PFSK-1 (cell line): ENCODE data around the gene TACR1.

Experiments used
- FOXP2 ChIP-seq: optimal IDR thresholded peaks from 2 replicates; pipeline ENCODE3; 2011; ENCODE audit warnings: borderline replicate concordance, control low read depth, inconsistent platforms; ENCODE audit not compliant: insufficient read depth; ENCODE audit errors: extremely low read length, extremely low read depth
- POLR2AphosphoS5 ChIP-seq: IDR thresholded peaks from 2 replicates; pipeline ENCODE4 v1.6.1; 2012; ENCODE audit warnings: low read depth, mild to moderate bottlenecking, control low read depth, low read length, moderate library complexity
- SIN3A ChIP-seq: IDR thresholded peaks from 2 replicates; pipeline ENCODE4 v1.6.1; 2012; ENCODE audit warnings: mild to moderate bottlenecking, low read length, moderate library complexity, borderline replicate concordance; ENCODE audit not compliant: insufficient read depth
- TAF1 ChIP-seq: IDR thresholded peaks from 2 replicates; pipeline ENCODE4 v1.6.1; 2012; ENCODE audit warnings: low read length, control low read depth, borderline replicate concordance; ENCODE audit not compliant: insufficient read depth
- TF ChIP-seq, protein P1 (sequence below), 2 experiments: IDR thresholded peaks; 2 replicates each; pipeline versions ENCODE4 v1.6.1 to v1.8.0; 2011 to 2012; ENCODE audit warnings: low read depth in 2 of 2, low read length in 2 of 2, control low read depth in 1 of 2, inconsistent platforms in 1 of 2, mild to moderate bottlenecking in 1 of 2, moderate library complexity in 1 of 2; ENCODE audit not compliant: insufficient read depth in 1 of 2

The TACR1 gene

DNA sequence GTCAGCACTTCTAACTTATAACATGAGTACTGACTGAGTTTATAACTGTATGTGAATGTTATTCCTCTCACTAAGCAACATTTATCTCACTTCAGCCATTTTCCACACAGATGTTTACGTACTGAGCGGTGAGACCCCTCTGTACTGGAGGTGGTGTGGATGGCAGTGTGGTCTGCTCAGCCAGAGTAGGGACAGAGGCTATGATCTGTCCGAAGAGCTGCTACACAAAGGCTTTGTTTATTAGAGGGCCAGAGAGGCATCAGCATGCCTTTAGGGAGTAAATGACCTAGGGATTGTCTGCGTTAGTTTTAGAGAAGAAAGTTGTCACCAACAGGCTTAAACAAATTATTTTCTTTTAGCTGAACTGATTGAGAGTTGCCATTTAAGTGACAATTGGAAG is 23.2 kb upstream of the TACR1 start:
- TF ChIP-seq TAF1 (no peak), SIN3A (no peak), POLR2AphosphoS5 (no peak)

DNA sequence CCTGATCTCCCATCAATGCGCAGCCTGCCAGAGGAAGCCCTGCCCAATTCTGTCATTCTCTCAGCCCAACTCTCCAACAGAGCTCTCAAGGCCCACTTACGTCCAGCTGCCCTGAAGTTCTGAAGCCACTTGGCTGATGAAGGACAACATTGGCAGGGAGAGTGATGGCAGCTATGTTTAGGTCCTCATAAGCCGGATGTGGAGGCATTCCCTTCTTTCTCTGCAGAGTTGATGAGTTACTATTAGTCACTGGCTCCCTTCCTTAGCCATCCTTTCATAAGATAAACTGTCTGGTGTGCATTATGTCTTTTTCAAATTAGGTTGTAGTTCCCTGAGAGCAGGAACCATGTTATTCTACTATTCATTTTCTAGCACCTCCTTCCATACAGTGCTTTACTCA is 22.5 kb upstream of the TACR1 start:
- TF ChIP-seq TAF1 (no peak), POLR2AphosphoS5 (no peak), FOXP2 (no peak), SIN3A (no peak)
- TF ChIP-seq, protein P1, sequence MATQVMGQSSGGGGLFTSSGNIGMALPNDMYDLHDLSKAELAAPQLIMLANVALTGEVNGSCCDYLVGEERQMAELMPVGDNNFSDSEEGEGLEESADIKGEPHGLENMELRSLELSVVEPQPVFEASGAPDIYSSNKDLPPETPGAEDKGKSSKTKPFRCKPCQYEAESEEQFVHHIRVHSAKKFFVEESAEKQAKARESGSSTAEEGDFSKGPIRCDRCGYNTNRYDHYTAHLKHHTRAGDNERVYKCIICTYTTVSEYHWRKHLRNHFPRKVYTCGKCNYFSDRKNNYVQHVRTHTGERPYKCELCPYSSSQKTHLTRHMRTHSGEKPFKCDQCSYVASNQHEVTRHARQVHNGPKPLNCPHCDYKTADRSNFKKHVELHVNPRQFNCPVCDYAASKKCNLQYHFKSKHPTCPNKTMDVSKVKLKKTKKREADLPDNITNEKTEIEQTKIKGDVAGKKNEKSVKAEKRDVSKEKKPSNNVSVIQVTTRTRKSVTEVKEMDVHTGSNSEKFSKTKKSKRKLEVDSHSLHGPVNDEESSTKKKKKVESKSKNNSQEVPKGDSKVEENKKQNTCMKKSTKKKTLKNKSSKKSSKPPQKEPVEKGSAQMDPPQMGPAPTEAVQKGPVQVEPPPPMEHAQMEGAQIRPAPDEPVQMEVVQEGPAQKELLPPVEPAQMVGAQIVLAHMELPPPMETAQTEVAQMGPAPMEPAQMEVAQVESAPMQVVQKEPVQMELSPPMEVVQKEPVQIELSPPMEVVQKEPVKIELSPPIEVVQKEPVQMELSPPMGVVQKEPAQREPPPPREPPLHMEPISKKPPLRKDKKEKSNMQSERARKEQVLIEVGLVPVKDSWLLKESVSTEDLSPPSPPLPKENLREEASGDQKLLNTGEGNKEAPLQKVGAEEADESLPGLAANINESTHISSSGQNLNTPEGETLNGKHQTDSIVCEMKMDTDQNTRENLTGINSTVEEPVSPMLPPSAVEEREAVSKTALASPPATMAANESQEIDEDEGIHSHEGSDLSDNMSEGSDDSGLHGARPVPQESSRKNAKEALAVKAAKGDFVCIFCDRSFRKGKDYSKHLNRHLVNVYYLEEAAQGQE (IDR thresholded peaks at IDR 0.05; ENCODE audit: insufficient read depth in 1 of 2, low read depth in 2 of 2, low read length in 2 of 2), result no peak

DNA sequence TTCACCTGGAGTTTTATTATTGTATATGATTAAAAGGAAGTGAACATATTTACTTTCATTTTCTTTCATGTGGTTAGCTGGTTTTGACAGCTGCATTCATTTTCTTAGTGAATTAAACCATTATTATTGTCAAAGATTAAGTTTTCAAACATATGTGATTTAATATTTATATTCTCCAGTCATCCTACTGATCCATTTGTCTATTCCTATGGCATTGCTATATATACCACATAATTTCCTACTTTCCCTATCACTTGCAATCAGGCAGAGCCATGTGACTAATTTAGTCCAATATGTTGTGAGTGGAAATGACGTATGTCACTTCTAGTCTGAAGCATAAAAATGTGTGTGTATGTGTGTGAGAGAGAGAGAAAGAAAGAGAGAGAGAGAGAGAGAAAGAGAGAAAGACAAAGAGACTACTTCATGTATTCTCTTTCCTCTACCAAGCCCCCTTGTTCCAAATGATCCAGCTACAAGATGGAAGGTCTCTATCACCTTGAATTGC is 12.0 kb upstream of the TACR1 start:
- TF ChIP-seq SIN3A (no peak), TAF1 (no peak), FOXP2 (no peak), POLR2AphosphoS5 (no peak)
- TF ChIP-seq, protein P1 (IDR thresholded peaks at IDR 0.05; ENCODE audit: insufficient read depth in 1 of 2, low read depth in 2 of 2, low read length in 2 of 2), result no peak

DNA sequence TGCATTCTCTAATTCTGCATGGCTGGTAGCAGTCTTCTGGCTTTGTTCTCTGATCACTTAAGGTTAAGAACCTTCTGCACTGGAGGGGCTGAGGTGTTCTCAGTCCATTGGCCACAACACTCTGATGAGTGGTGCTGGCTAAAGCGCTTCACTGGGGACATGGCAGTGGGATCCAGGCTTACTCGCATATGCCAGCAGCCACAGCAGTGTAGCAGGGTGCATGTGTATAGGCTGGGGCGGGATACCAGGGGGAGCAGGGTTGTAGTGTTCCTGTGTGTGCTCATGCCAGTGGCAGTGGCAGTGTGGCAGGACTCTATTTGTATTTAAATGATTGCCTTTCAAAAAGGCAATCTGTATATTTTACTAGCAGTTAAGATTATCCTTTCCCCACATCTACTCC is 11.1 kb upstream of the TACR1 start:
- TF ChIP-seq POLR2AphosphoS5 (no peak), TAF1 (no peak), FOXP2 (no peak), SIN3A (no peak)
- TF ChIP-seq, protein P1 (IDR thresholded peaks at IDR 0.05; ENCODE audit: insufficient read depth in 1 of 2, low read depth in 2 of 2, low read length in 2 of 2), result no peak

DNA sequence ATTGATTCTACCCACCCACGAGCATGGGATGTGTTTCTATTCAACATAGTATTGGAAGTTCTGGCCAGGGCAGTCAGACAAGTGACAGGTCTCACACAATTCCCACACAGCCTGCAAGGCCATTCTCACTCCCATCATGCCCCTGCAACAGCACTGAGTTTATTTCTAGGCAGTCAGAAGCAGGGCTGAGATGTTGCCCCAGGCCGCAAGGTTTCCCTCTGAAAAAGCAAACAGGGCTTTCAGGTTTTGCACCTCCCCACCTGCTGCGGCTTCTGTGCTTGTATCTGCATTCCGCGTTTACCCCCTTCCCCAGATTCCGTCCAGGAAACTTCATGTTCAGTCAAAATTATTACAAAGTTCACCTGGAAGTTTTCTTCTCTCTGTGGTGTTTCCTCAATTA is 9.4 kb upstream of the TACR1 start:
- TF ChIP-seq FOXP2, result no peak
- TF ChIP-seq, protein P1 (IDR thresholded peaks at IDR 0.05; ENCODE audit: insufficient read depth in 1 of 2, low read depth in 2 of 2, low read length in 2 of 2), result no peak
- no peak for TF ChIP-seq TAF1
- TF ChIP-seq SIN3A, result no peak
- TF ChIP-seq POLR2AphosphoS5, result no peak
